H9 (cell line): ENCODE results near the gene CUBN. TPM values are rescaled to one million over a fixed set of nuclear protein-coding genes. Genes with fewer than 3 reads are reported as not detected.

Source experiments
- DNase-seq: peaks from one replicate; pipeline ENCODE4 v3.0.0-alpha.2; 2017
- H2AFZ ChIP-seq: one replicate; pipeline ENCODE4 v1.6.1; 2013; ENCODE audit warnings: mild to moderate bottlenecking, low read length, control low read depth, moderate library complexity
- H2AK5ac ChIP-seq: 2 replicates; pipeline ENCODE4 v1.6.1; 2013; ENCODE audit warnings: low read length, control low read depth, mixed read lengths; ENCODE audit not compliant: insufficient read length
- H2BK120ac ChIP-seq: one replicate; pipeline ENCODE4 v1.6.1; 2013; ENCODE audit warnings: low read depth, mild to moderate bottlenecking, low read length, control low read depth, inconsistent platforms; ENCODE audit not compliant: poor library complexity, severe bottlenecking
- H2BK12ac ChIP-seq: 2 replicates; pipeline ENCODE4 v1.6.1; 2013; ENCODE audit warnings: low read length, control low read depth, mixed read lengths, low read depth; ENCODE audit not compliant: insufficient read length
- H2BK15ac ChIP-seq: 2 replicates; pipeline ENCODE4 v1.6.1; 2013; ENCODE audit warnings: low read depth, low read length, control low read depth
- H2BK20ac ChIP-seq: one replicate; pipeline ENCODE4 v1.6.1; 2013; ENCODE audit warnings: low read depth, mild to moderate bottlenecking, low read length, control low read depth, inconsistent platforms; ENCODE audit not compliant: poor library complexity, severe bottlenecking
- H2BK5ac ChIP-seq: 2 replicates; pipeline ENCODE4 v1.6.1; 2013; ENCODE audit warnings: low read length, control low read depth, mixed read lengths; ENCODE audit not compliant: insufficient read length
- H3K14ac ChIP-seq: 2 replicates; pipeline ENCODE4 v1.6.1; 2013; ENCODE audit warnings: low read length, control low read depth; ENCODE audit not compliant: insufficient read depth
- H3K18ac ChIP-seq: 2 replicates; pipeline ENCODE4 v1.6.1; 2013; ENCODE audit warnings: low read depth, mild to moderate bottlenecking, mixed read lengths, low read length, control low read depth; ENCODE audit not compliant: insufficient read length
- H3K23ac ChIP-seq: 2 replicates; pipeline ENCODE4 v1.6.1; 2013; ENCODE audit warnings: low read length, control low read depth, mixed read lengths, low read depth; ENCODE audit not compliant: insufficient read length
- H3K23me2 ChIP-seq: 2 replicates; pipeline ENCODE4 v1.6.1; 2013; ENCODE audit warnings: low read depth, mild to moderate bottlenecking, mixed read lengths, low read length, control low read depth; ENCODE audit not compliant: insufficient read length, poor library complexity, severe bottlenecking
- H3K27ac ChIP-seq: 2 replicates; pipeline ENCODE4 v1.5.1; 2013; ENCODE audit warnings: low read length, control low read depth, mixed read lengths, low read depth; ENCODE audit not compliant: insufficient read length
- H3K27me3 ChIP-seq: 2 replicates; pipeline ENCODE4 v1.6.1; 2013; ENCODE audit warnings: low read length, control low read depth, inconsistent platforms; ENCODE audit not compliant: insufficient read depth
- H3K4ac ChIP-seq: 2 replicates; pipeline ENCODE4 v1.6.1; 2013; ENCODE audit warnings: low read depth, mild to moderate bottlenecking, control low read depth, inconsistent platforms, low read length, moderate library complexity
- H3K4me1 ChIP-seq: 2 replicates; pipeline ENCODE4 v1.6.1; 2013; ENCODE audit warnings: low read length, control low read depth, inconsistent platforms; ENCODE audit not compliant: insufficient read depth
- H3K4me2 ChIP-seq: 2 replicates; pipeline ENCODE4 v1.6.1; 2013; ENCODE audit warnings: low read length, control low read depth, mixed read lengths; ENCODE audit not compliant: insufficient read length, insufficient read depth
- H3K56ac ChIP-seq: 2 replicates; pipeline ENCODE4 v1.6.1; 2013; ENCODE audit warnings: low read depth, mild to moderate bottlenecking, mixed read lengths, low read length, control low read depth; ENCODE audit not compliant: insufficient read length
- H3K79me1 ChIP-seq: 2 replicates; pipeline ENCODE4 v1.6.1; 2013; ENCODE audit warnings: low read depth, mild to moderate bottlenecking, moderate library complexity, low read length, control low read depth, inconsistent platforms; ENCODE audit not compliant: insufficient read depth, poor library complexity, severe bottlenecking
- H3K79me2 ChIP-seq: 2 replicates; pipeline ENCODE4 v1.6.1; 2013; ENCODE audit warnings: low read length, control low read depth, inconsistent platforms; ENCODE audit not compliant: insufficient read depth
- H3K9ac ChIP-seq: 2 replicates; pipeline ENCODE4 v1.6.1; 2013; ENCODE audit warnings: low read length, control low read depth, mixed read lengths; ENCODE audit not compliant: insufficient read length; ENCODE audit errors: extremely low read depth
- H3K9me3 ChIP-seq: one replicate; pipeline ENCODE4 v1.6.1; 2013; ENCODE audit warnings: low read depth, low read length, inconsistent platforms; ENCODE audit not compliant: control insufficient read depth
- H3T11ph ChIP-seq: one replicate; pipeline ENCODE4 v1.6.1; 2013; ENCODE audit warnings: mild to moderate bottlenecking, low read length, control low read depth, inconsistent platforms
- H4K20me1 ChIP-seq: one replicate; pipeline ENCODE4 v1.6.1; 2013; ENCODE audit not compliant: control insufficient read depth, insufficient read length, insufficient read depth
- H4K5ac ChIP-seq: 2 replicates; pipeline ENCODE4 v1.6.1; 2013; ENCODE audit warnings: low read depth, mild to moderate bottlenecking, mixed read lengths, low read length, control low read depth; ENCODE audit not compliant: insufficient read length
- H4K8ac ChIP-seq: replicated peaks from 2 replicates; pipeline ENCODE4 v1.6.1; 2013; ENCODE audit warnings: low read length, control low read depth, mixed read lengths, low read depth; ENCODE audit not compliant: insufficient read length
- H4K91ac ChIP-seq: 2 replicates; pipeline ENCODE4 v1.6.1; 2013; ENCODE audit warnings: low read depth, mild to moderate bottlenecking, moderate library complexity, mixed read lengths, low read length, control low read depth; ENCODE audit not compliant: insufficient read length
- H3K27ac Mint-ChIP-seq, 3 experiments: 2 replicates in 2 of 3; 3 replicates in 1 of 3; pipeline ENCODE4 v1.8.0; 2020 to 2021; ENCODE audit warnings: mixed read lengths in 3 of 3, mild to moderate bottlenecking in 1 of 3, moderate library complexity in 1 of 3
- H3K27me3 Mint-ChIP-seq: 2 replicates; pipeline ENCODE4 v1.8.0; 2021; ENCODE audit warnings: low read depth, mild to moderate bottlenecking, moderate library complexity, mixed read lengths
- H3K36me3 Mint-ChIP-seq, 3 experiments: 2 replicates in 2 of 3; 3 replicates in 1 of 3; pipeline ENCODE4 v1.8.0; 2020 to 2021; ENCODE audit warnings: low read depth in 3 of 3, mixed read lengths in 3 of 3; ENCODE audit not compliant: insufficient read depth in 1 of 3
- H3K4me1 Mint-ChIP-seq, 2 experiments: 2 replicates each; pipeline ENCODE4 v1.8.0; 2020; ENCODE audit warnings: mixed read lengths in 2 of 2
- H3K4me3 Mint-ChIP-seq, 2 experiments: 2 replicates in 1 of 2; 3 replicates in 1 of 2; pipeline ENCODE4 v1.8.0; 2020 to 2021; ENCODE audit warnings: mild to moderate bottlenecking in 2 of 2, mixed read lengths in 2 of 2, moderate library complexity in 1 of 2
- H3K9me3 Mint-ChIP-seq, 2 experiments: 2 replicates in 1 of 2; 3 replicates in 1 of 2; pipeline ENCODE4 v1.8.0; 2020; ENCODE audit warnings: mild to moderate bottlenecking in 2 of 2, mixed read lengths in 2 of 2, moderate library complexity in 1 of 2
- CTCF ChIP-seq: fragments of 200-600 bp; sonication (generic); conservative IDR thresholded peaks from 3 replicates; pipeline ENCODE4 v1.8.0; 2021; ENCODE audit warnings: antibody characterized with exemption, mild to moderate bottlenecking
- WGBS: extraction: QIAGEN DNeasy Blood & Tissue Kit; methylation state at CpG from one replicate; pipeline ENCODE4 v1.1.7; 2013; ENCODE audit warnings: missing lambda C conversion rate, low lambda C conversion rate, mixed read lengths; ENCODE audit not compliant: insufficient read length; ENCODE audit errors: extremely low coverage; 5-methylcytosine and 5-hydroxymethylcytosine counted together
- total RNA-seq: library from RNA; stranded (reverse); gene quantifications from 2 replicates; pipeline ENCODE4 v1.2.1, GENCODE V29; 2021

The CUBN gene
- total RNA-seq, 1 experiment from 2014 or later, result 0.26 TPM

- H3K27me3 ChIP-seq, result no peaks in the 10 kb centered on the region
- H3K27ac ChIP-seq, result no peak overlapping the region
- no peaks in the 10 kb centered on the region for H3K79me2 ChIP-seq
- no peak overlapping the region for H2BK5ac ChIP-seq
- no peak overlapping the region for H3K14ac ChIP-seq
- H2AFZ ChIP-seq, result no peak overlapping the region
- H4K91ac ChIP-seq, result no peak overlapping the region
- no peak overlapping the region for H4K5ac ChIP-seq
- H4K20me1 ChIP-seq, result no peaks in the 10 kb centered on the region
- no peaks in the 10 kb centered on the region for H3K23me2 ChIP-seq
- Mint-ChIP-seq H3K27me3 (no peaks in the 10 kb centered on the region; the same call in 1 of the 2 replicates), H3K4me1 (peaks cover 19 to 20% of the 10 kb centered on the region in 2 experiments), H3K36me3 (peaks cover 0 to 5% (median 0%) of the 10 kb centered on the region in 3 experiments; a peak in 2 of 7 replicates), H3K27ac (no peak overlapping the region), H3K4me3 (no peak overlapping the region), H3K9me3 (peaks cover 0 to 5% of the 10 kb centered on the region in 2 experiments; a peak in 1 of 5 replicates)
- no peak overlapping the region for H3K23ac ChIP-seq
- H2AK5ac ChIP-seq, result no peak overlapping the region
- H3K56ac ChIP-seq, result no peak overlapping the region
- H4K8ac ChIP-seq, result no peak overlapping the region
- no peak for TF ChIP-seq CTCF
- no peaks in the 10 kb centered on the region for H3K79me1 ChIP-seq
- no peaks in the 10 kb centered on the region for H3K9me3 ChIP-seq
- H2BK20ac ChIP-seq, result no peak overlapping the region
- DNase-seq, result no peak
- H2BK120ac ChIP-seq, result no peak overlapping the region
- no peak overlapping the region for H3T11ph ChIP-seq
- no peak overlapping the region for H3K4me2 ChIP-seq
- H2BK15ac ChIP-seq, result no peak overlapping the region
- no CpG with 5 or more reads among the region's 4 CpGs for WGBS
- H2BK12ac ChIP-seq, result no peak overlapping the region
- H3K4ac ChIP-seq, result no peak overlapping the region
- no peaks in the 10 kb centered on the region for H3K4me1 ChIP-seq
- H3K9ac ChIP-seq, result no peak overlapping the region
- H3K18ac ChIP-seq, result no peak overlapping the region
These were observed 142.4 kb downstream of the CUBN start for GRCh38 chr10:16987206-16987621.
